NT2/D1 (cell line): ENCODE measurements around the gene PIGU.

ENCODE experiments used
- DNase-seq: peaks from one replicate; pipeline ENCODE4 v3.0.0-alpha.2; 2011; ENCODE audit warnings: low read depth, low spot score
- H3K27me3 ChIP-seq: 2 replicates; pipeline ENCODE4 v1.6.0; 2011; ENCODE audit warnings: mild to moderate bottlenecking; ENCODE audit not compliant: insufficient read length, insufficient read depth
- H3K36me3 ChIP-seq: 2 replicates; pipeline ENCODE4 v1.6.1; 2011; ENCODE audit warnings: mild to moderate bottlenecking, low read length, mixed read lengths; ENCODE audit not compliant: insufficient read depth, insufficient read length
- H3K4me1 ChIP-seq: 2 replicates; pipeline ENCODE4 v1.5.1; 2011; ENCODE audit not compliant: insufficient read depth, insufficient read length
- H3K4me3 ChIP-seq: 2 replicates; pipeline ENCODE4 v1.5.1; 2011; ENCODE audit warnings: low read depth; ENCODE audit not compliant: insufficient read length
- H3K9ac ChIP-seq: 2 replicates; pipeline ENCODE4 v1.6.0; 2011; ENCODE audit warnings: low read depth; ENCODE audit not compliant: insufficient read length
- H3K9me3 ChIP-seq: 2 replicates; pipeline ENCODE4 v1.5.1; 2011; ENCODE audit warnings: mild to moderate bottlenecking, low read length; ENCODE audit not compliant: insufficient read depth
- SUZ12 ChIP-seq: IDR thresholded peaks from 2 replicates; pipeline ENCODE4 v1.6.1; 2011; ENCODE audit not compliant: insufficient read length, insufficient read depth; ENCODE audit errors: extremely low read depth
- YY1 ChIP-seq: IDR thresholded peaks from 2 replicates; pipeline ENCODE4 v1.6.1; 2011; ENCODE audit not compliant: insufficient read length, insufficient read depth
- ZNF274 ChIP-seq: IDR thresholded peaks from 2 replicates; pipeline ENCODE4 v1.6.1; 2011; ENCODE audit warnings: mild to moderate bottlenecking, low read depth, low read length

Gene PIGU

GRCh38 chr20:34607066-34607465 lies 69.8 kb downstream of the PIGU start:
- Histone ChIP-seq H3K27me3 (no peaks in the 10 kb centered on the region), H3K36me3 (no peaks in the 10 kb centered on the region), H3K4me3 (no peak overlapping the region), H3K9ac (no peak overlapping the region), H3K4me1 (no peaks in the 10 kb centered on the region), H3K9me3 (no peaks in the 10 kb centered on the region)
- no peak for DNase-seq
- TF ChIP-seq YY1 = no peak
- TF ChIP-seq SUZ12 = no peak
- TF ChIP-seq ZNF274 = no peak

GRCh38 chr20:34604980-34605788 lies 71.7 kb downstream of the PIGU start:
- Histone ChIP-seq H3K4me1 (no peaks in the 10 kb centered on the region), H3K9ac (no peak overlapping the region), H3K4me3 (no peak overlapping the region), H3K36me3 (no peaks in the 10 kb centered on the region), H3K27me3 (no peaks in the 10 kb centered on the region), H3K9me3 (no peaks in the 10 kb centered on the region)
- TF ChIP-seq SUZ12 (no peak), ZNF274 (no peak), YY1 (no peak)
- DNase-seq = no peak

GRCh38 chr20:34600892-34601653 lies 75.8 kb downstream of the PIGU start:
- no peaks in the 10 kb centered on the region for H3K9me3 ChIP-seq
- H3K27me3 ChIP-seq = no peaks in the 10 kb centered on the region
- no peaks in the 10 kb centered on the region for H3K36me3 ChIP-seq
- no peak for DNase-seq
- H3K9ac ChIP-seq = no peak overlapping the region
- TF ChIP-seq ZNF274 = no peak
- no peak for TF ChIP-seq SUZ12
- no peak for TF ChIP-seq YY1
- H3K4me1 ChIP-seq = no peaks in the 10 kb centered on the region
- H3K4me3 ChIP-seq = no peak overlapping the region

- no peak for DNase-seq
- Histone ChIP-seq H3K27me3 (no peaks in the 10 kb centered on the region), H3K4me3 (no peak overlapping the region), H3K4me1 (no peaks in the 10 kb centered on the region), H3K9me3 (no peaks in the 10 kb centered on the region), H3K36me3 (no peaks in the 10 kb centered on the region), H3K9ac (no peak overlapping the region)
- TF ChIP-seq YY1 = no peak
- no peak for TF ChIP-seq SUZ12
- TF ChIP-seq ZNF274 = no peak
Measured at GRCh38 chr20:34595377-34596184, 81.3 kb downstream of the PIGU start.

- Histone ChIP-seq H3K9ac (no peak overlapping the region), H3K9me3 (no peaks in the 10 kb centered on the region), H3K4me3 (no peak overlapping the region), H3K4me1 (peaks cover 8% of the 10 kb centered on the region), H3K27me3 (no peaks in the 10 kb centered on the region), H3K36me3 (peaks cover 11% of the 10 kb centered on the region)
- DNase-seq = no peak
- no peak for TF ChIP-seq ZNF274
- TF ChIP-seq SUZ12 = no peak
- no peak for TF ChIP-seq YY1
Measured at GRCh38 chr20:34586488-34587163, 90.3 kb downstream of the PIGU start.

- TF ChIP-seq SUZ12 = no peak
- no peak for TF ChIP-seq ZNF274
- no peak for TF ChIP-seq YY1
- Histone ChIP-seq H3K36me3 (peaks cover 21% of the 10 kb centered on the region), H3K4me1 (peaks cover 12% of the 10 kb centered on the region), H3K9ac (no peak overlapping the region), H3K9me3 (no peaks in the 10 kb centered on the region), H3K4me3 (no peak overlapping the region), H3K27me3 (no peaks in the 10 kb centered on the region)
- no peak for DNase-seq
Measured at GRCh38 chr20:34585019-34585418, 91.9 kb downstream of the PIGU start.
